ENCODE measurements around the gene MTF1. TPM values are rescaled to one million over a fixed set of nuclear protein-coding genes. Genes with fewer than 3 reads are reported as not detected.

Gene MTF1
- total RNA-seq, 3 donors from 2014 or later, result 36.4 to 50.1 (median 49.1) TPM

- DNase-seq (no peak), ATAC-seq (no peak)
- Mint-ChIP-seq H3K9me3 (no peaks in the 10 kb centered on the region), H3K4me3 (no peak overlapping the region), H3K4me1 (ENCODE audit: low read depth) (peaks cover 2% of the 10 kb centered on the region), H3K36me3 (ENCODE audit: insufficient read depth) (peaks cover 50% of the 10 kb centered on the region), H3K27me3 (ENCODE audit: low read depth) (no peaks in the 10 kb centered on the region)
These were observed 28.3 kb downstream of the MTF1 start for GRCh38 chr1:37831109-37831508.

- DNase-seq (no peak), ATAC-seq (no peak)
- H3K27me3 Mint-ChIP-seq (ENCODE audit: low read depth), result no peaks in the 10 kb centered on the region
- no peaks in the 10 kb centered on the region for H3K9me3 Mint-ChIP-seq
- no peak overlapping the region for H3K4me3 Mint-ChIP-seq
- peaks cover 13% of the 10 kb centered on the region for H3K4me1 Mint-ChIP-seq (ENCODE audit: low read depth)
- peaks cover 33% of the 10 kb centered on the region for H3K36me3 Mint-ChIP-seq (ENCODE audit: insufficient read depth)
These were observed 30.9 kb downstream of the MTF1 start for GRCh38 chr1:37828410-37829074.

GRCh38 chr1:37825506-37825905 lies 33.9 kb downstream of the MTF1 start:
- no peak overlapping the region for H3K4me3 Mint-ChIP-seq
- H3K27me3 Mint-ChIP-seq (ENCODE audit: low read depth), result no peaks in the 10 kb centered on the region
- ATAC-seq (no peak), DNase-seq (no peak)
- no peaks in the 10 kb centered on the region for H3K9me3 Mint-ChIP-seq
- H3K36me3 Mint-ChIP-seq (ENCODE audit: insufficient read depth), result peaks cover 30% of the 10 kb centered on the region
- peaks cover 13% of the 10 kb centered on the region for H3K4me1 Mint-ChIP-seq (ENCODE audit: low read depth)

GRCh38 chr1:37824001-37824400 lies 35.4 kb downstream of the MTF1 start:
- peaks cover 31% of the 10 kb centered on the region for H3K36me3 Mint-ChIP-seq (ENCODE audit: insufficient read depth)
- no peak for DNase-seq
- no peak for ATAC-seq

GRCh38 chr1:37822906-37823815 lies 36.2 kb downstream of the MTF1 start:
- peak in 1 of 2 donors; percentile 74 for ATAC-seq
- no peak for DNase-seq
- Mint-ChIP-seq H3K4me3 (no peak overlapping the region), H3K27me3 (ENCODE audit: low read depth) (no peaks in the 10 kb centered on the region), H3K36me3 (ENCODE audit: insufficient read depth) (peaks cover 29% of the 10 kb centered on the region), H3K4me1 (ENCODE audit: low read depth) (peaks cover 13% of the 10 kb centered on the region), H3K9me3 (no peaks in the 10 kb centered on the region)

More at GRCh38 chr1:37824001-37824400, 35.4 kb downstream of the MTF1 start:
- Mint-ChIP-seq H3K9me3 (no peaks in the 10 kb centered on the region), H3K4me1 (ENCODE audit: low read depth) (peaks cover 13% of the 10 kb centered on the region), H3K27me3 (ENCODE audit: low read depth) (no peaks in the 10 kb centered on the region), H3K4me3 (no peak overlapping the region)

- Mint-ChIP-seq H3K4me1 (ENCODE audit: low read depth) (peaks cover 13% of the 10 kb centered on the region), H3K4me3 (no peak overlapping the region), H3K27me3 (ENCODE audit: low read depth) (no peaks in the 10 kb centered on the region), H3K36me3 (ENCODE audit: insufficient read depth) (peaks cover 27% of the 10 kb centered on the region), H3K9me3 (no peaks in the 10 kb centered on the region)
- ATAC-seq, result no peak
- DNase-seq, result no peak
These were observed 37.9 kb downstream of the MTF1 start for GRCh38 chr1:37821481-37821880.

GRCh38 chr1:37817481-37817880 lies 41.9 kb downstream of the MTF1 start:
- DNase-seq, result no peak
- Mint-ChIP-seq H3K27me3 (ENCODE audit: low read depth) (no peaks in the 10 kb centered on the region), H3K36me3 (ENCODE audit: insufficient read depth) (peaks cover 31% of the 10 kb centered on the region), H3K4me3 (no peak overlapping the region), H3K9me3 (no peaks in the 10 kb centered on the region), H3K4me1 (ENCODE audit: low read depth) (no peaks in the 10 kb centered on the region)
- ATAC-seq, result no peak

- H3K9me3 Mint-ChIP-seq, result no peaks in the 10 kb centered on the region
- DNase-seq (no peak), ATAC-seq (no peak)
- H3K27me3 Mint-ChIP-seq (ENCODE audit: low read depth), result no peaks in the 10 kb centered on the region
- H3K4me1 Mint-ChIP-seq (ENCODE audit: low read depth), result peaks cover 11% of the 10 kb centered on the region
- H3K36me3 Mint-ChIP-seq (ENCODE audit: insufficient read depth), result peaks cover 15% of the 10 kb centered on the region
- H3K4me3 Mint-ChIP-seq, result no peak overlapping the region
These were observed 45.1 kb downstream of the MTF1 start for GRCh38 chr1:37814252-37814651.

- H3K4me1 Mint-ChIP-seq (ENCODE audit: low read depth), result peaks cover 16% of the 10 kb centered on the region
- H3K4me3 Mint-ChIP-seq, result no peak overlapping the region
- H3K36me3 Mint-ChIP-seq (ENCODE audit: insufficient read depth), result peaks cover 15% of the 10 kb centered on the region
- no peak for DNase-seq
- H3K27me3 Mint-ChIP-seq (ENCODE audit: low read depth), result no peaks in the 10 kb centered on the region
- H3K9me3 Mint-ChIP-seq, result no peaks in the 10 kb centered on the region
- ATAC-seq, result no peak
These were observed 45.8 kb downstream of the MTF1 start for GRCh38 chr1:37813529-37814145.

- H3K36me3 Mint-ChIP-seq (ENCODE audit: insufficient read depth), result peaks cover 11% of the 10 kb centered on the region
- H3K4me1 Mint-ChIP-seq (ENCODE audit: low read depth), result peaks cover 22% of the 10 kb centered on the region
- no peaks in the 10 kb centered on the region for H3K9me3 Mint-ChIP-seq
- H3K27me3 Mint-ChIP-seq (ENCODE audit: low read depth), result no peaks in the 10 kb centered on the region
- H3K4me3 Mint-ChIP-seq, result peak overlapping the region; percentile 4
- DNase-seq (peak; percentile 51), ATAC-seq (no peak)
These were observed 48.3 kb downstream of the MTF1 start for GRCh38 chr1:37811027-37811655.

GRCh38 chr1:37809942-37810341 lies 49.5 kb downstream of the MTF1 start:
- H3K4me1 Mint-ChIP-seq (ENCODE audit: low read depth), result peaks cover 31% of the 10 kb centered on the region
- ATAC-seq (no peak), DNase-seq (no peak)
- peak overlapping the region; percentile 37 for H3K4me3 Mint-ChIP-seq
- H3K9me3 Mint-ChIP-seq, result no peaks in the 10 kb centered on the region
- H3K36me3 Mint-ChIP-seq (ENCODE audit: insufficient read depth), result peaks cover 13% of the 10 kb centered on the region
- no peaks in the 10 kb centered on the region for H3K27me3 Mint-ChIP-seq (ENCODE audit: low read depth)

- Mint-ChIP-seq H3K36me3 (ENCODE audit: insufficient read depth) (peaks cover 18% of the 10 kb centered on the region), H3K4me1 (ENCODE audit: low read depth) (peaks cover 31% of the 10 kb centered on the region), H3K4me3 (peak overlapping the region; percentile 95), H3K9me3 (no peaks in the 10 kb centered on the region), H3K27me3 (ENCODE audit: low read depth) (no peaks in the 10 kb centered on the region)
- ATAC-seq (peak; percentile 46 to 47), DNase-seq (peak; percentile 14)
These were observed 50.7 kb downstream of the MTF1 start for GRCh38 chr1:37808369-37809319.

GRCh38 chr1:37807555-37808368 lies 51.6 kb downstream of the MTF1 start, which contains the start of the genes C1orf122 and YRDC:
Gene C1orf122 (plus strand): TSS chr1:37807790. CDS start chr1:37808405, 615 bp downstream.
Gene YRDC (minus strand): TSS chr1:37808208. CDS start chr1:37808180, 28 bp downstream.
- peak within 1 kb of the TSS; percentile 95 for H3K4me3 Mint-ChIP-seq
- peak; percentile 95 to 96 for ATAC-seq
- H3K4me1 Mint-ChIP-seq (ENCODE audit: low read depth), result peaks cover 31% of the 10 kb centered on the region
- H3K36me3 Mint-ChIP-seq (ENCODE audit: insufficient read depth), result peaks cover 24% of the 10 kb centered on the region
- H3K27me3 Mint-ChIP-seq (ENCODE audit: low read depth), result no peaks in the 10 kb centered on the region
- H3K9me3 Mint-ChIP-seq, result no peaks in the 10 kb centered on the region
- DNase-seq, result peak; percentile 90

Measured in activated T-cell treated with anti-CD3 and anti-CD28 coated beads, Interleukin-2, amount 50 U/mL, for 4 hours (primary cell).